GM19043 (cell line): Measurements from ENCODE around the gene LDB2.
"Not testable (repeated sequence)": the region's sequence is repeated elsewhere in the genome, so short reads cannot be mapped to it uniquely, and the experiment has no call there.

Experiments used
- ATAC-seq: cut with Tn5 transposase; IDR thresholded peaks from one replicate; pipeline ENCODE4 v1.9.1; 2021; ENCODE audit warnings: low read depth; ENCODE audit not compliant: unreplicated experiment

LDB2 gene

DNA sequence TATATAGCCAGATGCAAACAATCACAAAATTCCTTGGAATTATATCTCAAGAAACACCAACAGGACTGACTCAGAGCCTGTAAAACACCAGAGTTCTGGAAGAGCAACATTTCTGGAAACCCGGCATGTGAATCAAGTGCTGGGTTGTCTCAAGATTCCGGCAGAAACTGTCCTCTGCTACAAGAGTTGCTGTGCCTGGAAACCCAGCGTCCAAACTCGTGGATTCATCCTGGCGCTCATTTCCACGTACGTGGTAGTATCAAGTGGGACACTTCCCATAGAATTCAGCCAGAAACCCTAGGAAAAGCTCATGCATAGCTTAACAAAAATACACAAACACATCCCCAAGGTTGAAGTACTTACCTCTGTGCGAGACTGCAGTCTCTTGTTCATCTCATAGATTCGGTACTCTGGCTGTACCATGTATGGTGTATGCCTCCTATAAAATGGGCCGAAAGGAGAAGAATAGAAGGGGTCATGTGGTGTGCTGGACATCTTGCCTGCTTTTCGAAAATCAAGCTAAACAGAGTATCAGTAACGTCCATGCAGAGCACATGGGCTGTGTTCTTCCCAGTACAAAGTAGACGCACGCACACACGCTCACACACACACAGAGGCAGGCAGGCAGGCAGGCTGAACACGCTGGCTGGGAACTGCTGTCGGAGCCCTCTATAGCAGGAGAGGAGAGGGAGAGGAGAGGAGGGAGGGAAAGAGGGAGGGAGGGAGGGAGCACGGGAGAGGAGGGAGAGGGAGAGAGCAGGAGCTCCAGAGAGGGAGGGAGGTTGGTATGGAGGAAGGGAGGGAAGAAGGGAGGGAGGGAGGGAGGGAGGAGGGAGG, at the start of gene LDB2:
Gene LDB2 (minus strand): TSS at position 655 of the 837 bp plus-strand sequence.
- ATAC-seq = no peak

DNA sequence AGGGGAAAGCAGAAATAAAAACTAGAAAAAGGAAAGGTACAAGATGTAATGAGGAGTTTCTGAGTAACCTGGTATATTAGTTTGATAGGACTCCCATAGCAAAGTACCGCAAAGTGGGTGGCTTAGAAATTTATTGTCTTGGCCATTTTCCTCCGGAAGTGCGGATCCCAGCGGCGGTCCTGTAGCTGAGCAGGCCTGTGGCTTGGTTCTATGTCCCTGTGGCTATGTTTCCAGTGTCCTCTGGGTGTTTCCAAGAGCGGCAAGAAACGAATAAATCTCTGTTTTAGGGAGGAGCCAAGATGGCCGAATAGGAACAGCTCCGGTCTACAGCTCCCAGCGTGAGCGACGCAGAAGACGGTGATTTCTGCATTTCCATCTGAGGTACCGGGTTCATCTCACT, 44.0 kb upstream of the LDB2 start:
- ATAC-seq = no peak

DNA sequence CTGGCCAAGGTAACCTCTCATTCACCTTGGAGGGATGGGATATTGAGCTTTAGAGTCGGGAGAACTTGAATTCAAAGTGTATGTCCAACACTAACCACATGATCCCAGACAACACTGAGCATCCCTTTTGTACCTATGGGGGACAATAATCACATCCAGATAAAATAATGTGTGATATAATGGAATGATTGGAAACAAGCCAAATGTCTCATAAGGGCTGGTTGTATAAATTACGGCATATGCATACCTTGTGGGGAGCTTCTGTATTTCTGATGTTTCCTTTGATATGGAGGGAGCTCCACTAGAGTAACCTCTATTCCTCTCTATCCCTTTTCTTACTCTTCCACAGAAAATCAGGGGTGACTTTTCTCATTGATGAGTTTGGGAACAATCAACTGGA, 40.7 kb upstream of the LDB2 start:
- no peak for ATAC-seq

DNA sequence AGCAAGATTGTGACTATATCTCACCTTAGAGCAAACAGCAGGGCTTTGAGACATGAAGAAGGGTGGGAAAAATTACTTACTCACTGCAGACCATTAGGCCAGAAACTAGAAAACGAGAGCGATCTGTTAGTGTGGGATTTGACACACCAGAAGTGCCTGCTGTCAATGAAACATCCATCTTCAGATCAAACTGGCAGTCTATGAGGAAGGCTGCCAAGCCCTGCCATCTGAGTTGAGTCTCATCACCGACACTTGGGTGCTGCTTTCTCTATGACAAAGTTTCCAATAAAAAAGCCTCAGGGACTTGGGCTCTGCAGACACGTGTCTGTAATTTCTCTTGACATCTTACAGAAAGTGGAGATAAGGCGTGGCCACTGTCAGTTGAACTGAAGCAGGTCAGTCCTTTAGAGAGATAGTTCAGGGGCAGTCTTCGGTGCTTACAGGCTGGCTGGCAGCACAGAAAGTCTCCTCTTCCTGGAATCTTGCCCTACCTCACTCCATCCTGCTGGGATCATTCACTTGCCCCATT, 40.1 kb upstream of the LDB2 start:
- no peak for ATAC-seq

DNA sequence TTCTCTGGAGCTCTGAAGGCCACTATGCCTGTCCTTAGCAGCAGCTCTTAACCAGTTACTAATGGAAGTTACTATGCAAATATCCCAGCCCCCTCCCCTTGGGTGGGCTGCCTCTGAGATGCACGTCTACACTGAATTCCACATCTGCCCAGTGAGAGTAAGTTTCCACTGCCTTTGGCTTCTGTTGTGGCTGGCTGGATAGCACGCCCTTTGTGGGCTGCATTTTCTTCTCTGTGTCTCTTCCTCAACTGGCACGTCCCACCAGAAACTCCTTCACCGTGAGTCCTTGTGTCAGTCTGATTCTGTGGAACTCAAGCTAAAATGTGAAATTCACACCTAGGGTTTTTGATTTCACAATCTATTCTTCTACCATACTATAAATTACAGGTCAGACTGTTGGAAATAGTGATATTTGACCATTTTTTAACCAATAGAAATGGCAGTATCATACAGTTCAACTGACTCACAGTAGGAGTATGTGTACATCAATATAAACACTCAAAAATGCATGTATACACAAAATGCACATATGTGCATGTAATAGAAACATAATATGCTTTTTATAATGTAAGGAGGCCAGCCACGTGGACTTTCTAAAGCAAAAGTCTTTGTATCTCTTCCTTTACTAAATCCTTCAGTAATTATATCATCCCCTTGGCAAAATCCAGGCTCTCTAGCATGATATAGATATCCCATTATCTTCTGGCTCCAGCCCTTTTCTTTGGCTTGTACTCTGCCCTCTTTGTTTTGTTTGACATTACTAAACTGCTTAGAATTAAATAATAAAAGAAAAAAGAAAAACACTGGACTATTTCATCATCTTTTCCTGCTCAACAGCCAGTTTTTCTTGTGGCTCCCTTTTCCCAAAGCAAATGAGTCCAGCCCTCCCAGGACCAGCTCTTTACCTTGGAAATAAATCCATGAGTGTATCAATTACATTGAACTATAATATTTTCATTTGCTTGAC, 33.2 kb upstream of the LDB2 start:
- no peak for ATAC-seq

DNA sequence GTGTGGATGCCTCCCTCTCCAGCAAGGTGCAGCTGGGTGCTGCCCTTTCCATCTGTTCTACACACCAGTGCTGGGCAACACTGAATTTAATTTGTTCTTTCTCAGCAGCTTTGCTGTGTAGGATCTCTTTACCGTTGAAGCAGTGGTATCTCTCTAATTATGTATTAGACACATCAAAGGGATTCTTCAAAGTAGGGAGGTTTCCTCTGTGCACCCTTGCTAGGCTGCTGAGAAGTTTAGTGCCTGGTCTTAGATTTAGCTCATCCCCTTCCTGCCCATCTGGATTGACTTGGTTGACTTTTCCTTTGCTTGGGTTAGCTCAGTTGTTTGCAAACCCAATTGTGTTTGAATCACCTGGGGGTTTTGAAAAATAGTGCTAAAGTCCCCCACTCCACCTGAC, 27.8 kb upstream of the LDB2 start:
- ATAC-seq = no peak

DNA sequence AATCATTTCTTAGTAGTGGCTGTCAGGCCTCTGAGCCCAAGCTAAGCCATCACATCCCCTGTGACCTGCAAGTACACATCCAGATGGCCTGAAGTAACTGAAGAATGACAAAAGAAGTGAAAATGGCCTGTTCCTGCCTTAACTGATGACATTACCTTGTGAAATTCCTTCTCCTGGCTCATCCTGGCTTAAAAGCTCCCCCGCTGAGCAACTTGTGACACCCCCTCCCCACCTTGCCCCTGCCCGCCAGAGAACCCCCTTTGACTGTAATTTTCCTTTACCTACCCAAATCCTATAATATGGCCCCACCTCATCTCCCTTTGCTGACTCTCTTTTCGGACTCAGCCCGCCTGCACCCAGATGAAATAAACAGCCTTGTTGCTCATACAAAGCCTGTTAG, 20.3 kb upstream of the LDB2 start:
- not testable (repeated sequence) for ATAC-seq

DNA sequence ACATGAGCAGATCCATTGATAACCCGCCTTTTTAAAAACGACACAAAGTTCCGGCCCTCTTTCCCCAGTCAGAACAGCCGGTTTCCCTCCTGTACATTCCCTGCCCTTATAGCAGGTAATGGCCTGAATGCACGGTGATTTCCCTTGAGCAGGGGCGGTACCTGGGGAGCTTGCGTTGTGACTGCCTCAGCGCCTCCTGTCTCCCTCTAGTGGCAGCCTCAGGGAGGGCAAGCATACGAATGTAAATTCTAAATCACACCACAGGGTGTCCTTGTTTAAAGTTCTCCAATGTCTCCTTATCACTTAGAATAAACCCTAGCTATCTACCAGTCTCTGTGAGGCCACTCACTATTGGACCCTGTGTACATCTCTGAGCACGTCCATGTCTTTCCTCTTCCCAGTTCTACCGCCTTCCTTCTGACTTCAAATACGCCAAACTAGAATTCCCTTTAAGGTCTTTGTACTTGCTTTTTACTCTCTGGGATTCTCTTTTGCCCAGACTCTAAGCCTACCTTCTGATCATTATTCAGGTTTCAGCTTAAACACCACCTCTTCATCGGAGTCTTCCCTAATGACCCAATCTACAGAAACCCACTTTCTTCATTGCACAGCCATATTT, 18.4 kb upstream of the LDB2 start:
- peak; percentile 100 for ATAC-seq

DNA sequence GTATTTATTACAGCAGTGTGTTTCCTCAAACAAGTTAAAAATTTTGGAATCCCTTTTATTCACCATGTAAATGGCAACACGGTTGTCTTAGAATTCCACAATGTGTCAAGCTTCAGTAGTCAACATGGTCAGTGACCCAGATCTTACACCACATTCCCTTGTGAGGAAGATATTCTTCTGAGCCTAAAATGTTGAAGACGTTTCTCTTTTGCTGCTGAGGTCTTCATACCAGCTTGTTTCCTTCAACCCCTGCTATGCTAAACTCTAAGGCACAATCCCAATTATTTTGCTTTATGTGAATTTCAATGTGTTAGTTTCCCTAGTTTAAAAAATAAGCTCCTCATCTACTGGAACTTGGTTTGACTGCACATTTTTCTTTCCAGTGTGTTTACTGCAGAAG, 17.6 kb upstream of the LDB2 start:
- no peak for ATAC-seq

DNA sequence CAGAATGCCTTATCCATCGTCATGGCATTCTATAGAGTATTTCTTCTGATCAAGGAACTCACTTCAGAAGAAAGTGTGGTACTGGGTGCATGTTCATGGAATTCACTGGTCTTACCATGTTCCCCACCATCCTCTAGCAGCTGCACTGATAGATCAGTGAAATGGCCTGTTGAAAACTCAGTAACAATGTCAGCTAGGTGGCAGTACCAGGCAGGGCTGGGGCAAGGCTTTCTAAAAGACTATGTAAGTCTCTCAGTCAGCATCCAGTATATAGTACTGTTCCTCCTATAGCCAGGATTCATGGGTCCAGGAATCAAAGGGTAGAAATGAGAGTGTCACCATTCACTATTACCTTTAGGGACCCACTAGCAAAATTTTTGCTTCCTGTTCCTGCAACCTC, 15.8 kb upstream of the LDB2 start:
- ATAC-seq = no peak

DNA sequence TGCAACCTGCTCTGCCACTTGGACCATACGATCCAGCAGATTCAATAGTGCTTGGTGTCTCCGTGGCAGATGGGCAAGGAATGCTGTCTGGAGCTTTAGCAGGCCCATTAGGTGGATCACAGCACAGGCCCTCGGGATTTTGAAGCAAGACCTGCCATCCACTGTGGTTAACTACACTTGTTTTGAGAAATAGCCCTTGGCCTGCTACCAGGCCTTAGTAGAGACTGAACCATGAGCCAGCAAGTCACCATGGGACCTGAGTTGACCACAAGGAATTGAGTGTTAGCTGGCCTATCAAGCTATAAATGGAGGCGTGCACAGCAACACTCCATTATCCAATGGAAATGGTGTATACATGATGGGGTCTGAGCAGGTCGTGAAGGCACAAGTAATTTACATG, 14.5 kb upstream of the LDB2 start:
- no peak for ATAC-seq

DNA sequence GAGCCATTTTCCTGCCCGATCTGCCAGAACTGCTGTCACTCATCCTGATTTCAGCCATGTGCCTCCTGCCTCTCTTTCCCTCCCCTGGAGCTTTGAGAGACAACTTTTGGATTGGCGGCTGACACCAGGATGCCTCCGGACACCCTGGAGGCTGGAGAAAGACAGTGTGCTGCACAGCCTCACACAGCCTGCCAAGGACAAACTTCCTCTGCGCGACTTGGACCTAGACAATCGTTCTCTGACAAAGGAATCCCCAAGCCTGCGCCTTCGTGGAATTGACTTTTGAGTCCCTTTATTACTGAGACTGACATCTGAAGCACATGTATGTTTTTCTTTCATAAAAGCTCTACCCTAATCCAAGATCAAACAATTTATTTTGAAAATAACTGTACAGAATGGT, 10.8 kb upstream of the LDB2 start:
- no peak for ATAC-seq

DNA sequence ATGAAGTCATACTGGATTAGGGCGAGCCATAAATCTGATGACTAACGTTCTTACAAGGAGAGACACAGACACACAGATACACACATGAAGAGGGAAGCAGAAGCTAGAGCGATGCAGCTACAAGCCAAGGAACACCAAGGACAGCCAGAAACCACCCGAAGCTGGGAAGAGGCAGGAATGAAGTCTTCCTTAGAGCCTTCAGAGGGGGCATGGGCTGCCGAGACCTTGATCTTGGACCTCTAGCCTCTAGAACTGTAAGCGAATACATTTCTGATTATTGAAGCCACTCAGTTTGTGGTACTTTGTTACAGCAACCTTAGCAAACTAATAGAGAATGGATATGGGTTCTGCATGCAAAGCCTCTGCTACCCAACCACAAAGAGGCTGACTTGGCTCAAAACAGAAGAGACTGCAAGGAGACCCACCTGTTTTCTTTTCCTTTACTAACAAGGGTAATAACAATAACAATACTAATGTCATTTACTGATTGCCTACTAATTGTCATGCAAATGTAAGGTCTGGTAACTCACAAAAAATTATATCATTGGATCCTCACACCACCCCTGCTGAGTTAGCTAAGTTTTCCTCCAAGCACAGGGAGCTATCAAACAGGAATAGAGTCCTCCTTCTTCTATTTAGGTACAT, 10.1 kb upstream of the LDB2 start:
- ATAC-seq = no peak

DNA sequence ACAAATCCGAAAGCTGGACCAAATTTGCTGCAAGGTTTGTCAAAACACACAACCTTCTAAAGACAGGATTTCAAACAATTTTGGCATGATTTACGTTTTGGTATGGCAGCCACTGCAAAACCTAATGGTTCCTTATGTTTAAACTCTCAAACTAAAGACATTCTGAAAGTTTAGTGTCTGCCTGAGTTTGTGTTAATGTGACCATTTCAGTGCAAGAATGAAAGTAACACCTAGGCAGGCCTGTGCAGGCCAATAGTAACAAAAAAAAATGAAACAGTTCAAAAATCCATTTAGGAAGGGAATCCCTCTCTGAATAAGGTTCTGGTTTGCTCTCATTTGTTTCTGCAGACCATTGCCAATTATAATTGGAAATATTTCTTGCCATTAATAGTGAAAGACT, 1.9 kb upstream of the LDB2 start:
- ATAC-seq = no peak

DNA sequence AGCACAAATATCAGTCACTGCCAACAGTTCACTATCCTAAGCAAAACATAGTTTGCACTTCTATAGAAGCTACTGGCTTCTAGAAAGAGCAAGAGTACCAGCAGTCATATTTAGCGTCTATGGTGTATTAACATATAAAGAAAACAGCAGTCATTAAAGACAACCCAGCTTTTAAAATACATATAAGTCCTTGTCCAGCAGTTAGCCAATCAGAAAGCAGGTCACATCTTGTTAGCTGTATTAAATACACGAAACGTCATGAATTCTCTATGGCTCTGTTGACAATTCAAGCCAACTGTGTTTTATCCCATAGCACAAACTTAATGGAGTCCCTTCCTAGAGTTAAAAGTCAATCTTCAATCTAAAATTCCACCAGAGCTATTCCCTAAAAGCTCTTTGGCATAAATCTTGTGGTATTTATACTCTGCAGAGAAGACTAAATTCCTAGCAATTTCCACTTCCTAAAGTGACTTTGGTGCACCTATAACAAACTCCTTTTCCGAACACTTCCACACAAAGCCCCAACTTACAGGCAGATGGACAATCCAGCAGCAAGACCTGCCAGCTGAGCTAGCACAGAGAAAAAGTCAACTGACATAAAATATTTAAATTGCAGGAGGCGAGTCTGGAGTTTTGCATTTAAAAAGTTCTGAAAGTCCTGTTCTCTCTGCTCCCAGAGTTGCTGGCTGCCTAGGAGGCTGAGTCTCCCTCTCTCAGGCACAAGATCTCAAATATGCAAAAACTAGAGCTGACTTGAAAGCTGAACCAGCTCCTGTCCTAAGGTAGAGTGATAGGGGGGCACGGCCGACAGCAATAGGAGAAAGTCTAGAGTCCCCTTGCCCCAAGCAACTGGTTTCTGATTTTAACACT, 1.3 kb downstream of the LDB2 start:
- ATAC-seq = no peak

DNA sequence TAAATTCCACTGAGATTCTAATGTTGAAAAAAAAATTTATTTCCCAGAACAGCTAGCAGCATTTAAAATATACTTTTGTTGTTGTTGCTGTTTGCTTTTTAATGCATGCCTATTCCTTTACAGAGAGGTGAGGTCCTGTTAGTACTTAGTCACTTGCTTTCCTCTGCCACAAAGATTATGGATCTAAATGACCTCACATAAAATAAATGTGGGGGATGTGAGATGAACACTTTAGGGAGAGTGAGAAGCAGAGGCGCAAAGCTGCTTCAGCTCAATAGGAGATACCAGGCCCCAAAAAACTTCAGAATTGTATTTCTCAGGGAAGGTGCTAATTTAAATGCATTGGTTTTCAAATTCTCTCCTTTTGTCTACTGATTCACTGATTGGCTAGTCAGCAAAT, 4.0 kb downstream of the LDB2 start:
- no peak for ATAC-seq

DNA sequence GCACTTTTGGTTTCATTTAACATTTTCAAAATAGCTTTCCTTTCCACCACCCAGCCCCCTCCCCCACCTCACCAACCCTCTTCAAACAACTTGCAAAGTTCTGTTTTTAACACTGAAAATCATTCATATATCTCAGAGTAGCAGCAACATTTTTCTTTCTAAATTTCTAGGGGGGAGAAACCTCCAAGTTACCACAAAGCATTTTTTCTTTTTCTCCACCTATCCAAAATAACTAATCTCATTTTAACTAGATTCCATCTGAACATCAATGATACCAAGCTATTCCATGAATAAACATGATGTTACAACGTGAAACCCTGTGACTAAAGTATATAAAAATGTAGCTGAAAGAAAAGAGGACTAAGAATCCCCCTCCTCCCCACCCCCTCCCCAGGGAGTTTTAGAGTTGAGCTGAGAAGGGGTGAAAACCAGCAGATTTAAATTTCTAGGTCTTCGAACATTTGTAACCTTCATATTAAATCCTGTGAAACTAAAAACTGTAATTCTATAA, 5.2 kb downstream of the LDB2 start:
- no peak for ATAC-seq

DNA sequence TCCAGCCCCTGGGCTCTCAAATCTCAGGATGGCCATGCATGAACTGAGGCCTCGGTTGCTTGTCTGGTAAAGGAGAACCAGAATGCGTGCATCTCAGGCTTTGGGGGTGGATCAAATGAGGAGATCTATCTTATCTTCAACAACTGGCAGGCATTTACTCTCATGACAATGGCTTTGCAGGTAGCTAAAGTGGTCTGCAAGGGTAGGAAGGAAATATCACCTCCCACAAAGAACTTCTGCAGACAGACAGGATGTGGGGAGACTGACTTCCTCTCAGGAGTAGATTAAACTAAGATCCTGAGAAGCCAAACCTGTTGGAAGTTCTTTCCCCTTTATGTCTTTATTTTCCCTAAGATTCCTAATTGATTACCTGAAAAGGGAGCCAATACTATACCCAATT, 7.8 kb downstream of the LDB2 start:
- ATAC-seq = no peak

DNA sequence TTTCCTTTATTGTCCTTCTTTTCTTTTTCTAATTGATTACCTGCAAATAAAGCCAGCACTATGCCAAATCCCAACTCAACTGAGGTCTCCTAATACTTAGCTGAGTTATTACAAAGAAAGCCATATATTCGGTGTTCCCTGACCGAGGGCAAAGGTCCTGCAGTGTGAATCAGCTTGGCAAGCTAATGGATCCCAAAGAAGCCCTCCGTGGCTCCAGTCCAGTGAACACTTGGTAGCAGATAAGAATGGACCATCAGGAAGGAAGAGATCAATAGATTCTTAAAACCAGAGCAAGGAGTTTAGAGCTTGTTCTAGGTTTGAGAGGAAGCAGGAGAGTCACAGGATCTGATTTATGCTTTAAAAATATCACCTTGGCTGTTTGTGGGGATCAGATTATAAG, 8.5 kb downstream of the LDB2 start:
- no peak for ATAC-seq
